Measurements from ENCODE around the gene COX11. TPM values are rescaled to one million over a fixed set of nuclear protein-coding genes. Genes with fewer than 3 reads are reported as not detected.
A peak's percentile ranks its signal among the peaks of the same experiment; 100 is the strongest.

Gene COX11
- total RNA-seq, 3 donors from 2014 or later, result 40.3 to 56.2 (median 55.9) TPM

DNA sequence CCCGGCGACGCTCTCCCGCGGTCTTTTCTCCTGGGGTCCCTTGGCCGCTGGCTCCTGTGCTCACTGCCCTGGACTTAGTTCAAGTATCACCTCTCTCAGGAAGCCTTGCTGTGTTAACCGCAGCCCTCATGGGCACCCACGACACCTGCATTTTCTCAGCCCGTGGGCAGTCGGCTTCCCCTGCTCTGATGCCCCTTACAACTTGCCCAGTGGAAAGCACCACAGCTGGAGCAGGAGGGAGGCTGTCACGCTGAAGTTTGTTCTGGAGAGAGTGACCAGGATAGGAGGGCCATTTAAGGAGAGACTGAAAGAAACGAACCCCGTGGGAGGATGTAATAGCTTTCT lies 506 bp upstream of the COX11 start:
- Histone ChIP-seq H3K4me3 (peak overlapping the region; percentile 78 to 93 (median 89)), H3K4me1 (no peaks in the 10 kb centered on the region), H3K27ac (peak overlapping the region; percentile 83 to 86), H3K36me3 (no peaks in the 10 kb centered on the region), H3K27me3 (no peaks in the 10 kb centered on the region), H3K9me3 (no peaks in the 10 kb centered on the region)
- intact Hi-C loops (cut with DNase I; ENCODE audit: low total_unique reads), result no loop called here
- TF ChIP-seq POLR2A (IDR thresholded peaks at IDR 0.05), result no peak
- TF ChIP-seq, protein P1, sequence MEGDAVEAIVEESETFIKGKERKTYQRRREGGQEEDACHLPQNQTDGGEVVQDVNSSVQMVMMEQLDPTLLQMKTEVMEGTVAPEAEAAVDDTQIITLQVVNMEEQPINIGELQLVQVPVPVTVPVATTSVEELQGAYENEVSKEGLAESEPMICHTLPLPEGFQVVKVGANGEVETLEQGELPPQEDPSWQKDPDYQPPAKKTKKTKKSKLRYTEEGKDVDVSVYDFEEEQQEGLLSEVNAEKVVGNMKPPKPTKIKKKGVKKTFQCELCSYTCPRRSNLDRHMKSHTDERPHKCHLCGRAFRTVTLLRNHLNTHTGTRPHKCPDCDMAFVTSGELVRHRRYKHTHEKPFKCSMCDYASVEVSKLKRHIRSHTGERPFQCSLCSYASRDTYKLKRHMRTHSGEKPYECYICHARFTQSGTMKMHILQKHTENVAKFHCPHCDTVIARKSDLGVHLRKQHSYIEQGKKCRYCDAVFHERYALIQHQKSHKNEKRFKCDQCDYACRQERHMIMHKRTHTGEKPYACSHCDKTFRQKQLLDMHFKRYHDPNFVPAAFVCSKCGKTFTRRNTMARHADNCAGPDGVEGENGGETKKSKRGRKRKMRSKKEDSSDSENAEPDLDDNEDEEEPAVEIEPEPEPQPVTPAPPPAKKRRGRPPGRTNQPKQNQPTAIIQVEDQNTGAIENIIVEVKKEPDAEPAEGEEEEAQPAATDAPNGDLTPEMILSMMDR (IDR thresholded peaks at IDR 0.05), result no peak
- TF ChIP-seq POLR2AphosphoS5 (IDR thresholded peaks at IDR 0.05), result no peak
- DNase-seq (ENCODE audit: low spot score in 2 of 2), result peak in 1 of 2 donors; percentile 25

DNA sequence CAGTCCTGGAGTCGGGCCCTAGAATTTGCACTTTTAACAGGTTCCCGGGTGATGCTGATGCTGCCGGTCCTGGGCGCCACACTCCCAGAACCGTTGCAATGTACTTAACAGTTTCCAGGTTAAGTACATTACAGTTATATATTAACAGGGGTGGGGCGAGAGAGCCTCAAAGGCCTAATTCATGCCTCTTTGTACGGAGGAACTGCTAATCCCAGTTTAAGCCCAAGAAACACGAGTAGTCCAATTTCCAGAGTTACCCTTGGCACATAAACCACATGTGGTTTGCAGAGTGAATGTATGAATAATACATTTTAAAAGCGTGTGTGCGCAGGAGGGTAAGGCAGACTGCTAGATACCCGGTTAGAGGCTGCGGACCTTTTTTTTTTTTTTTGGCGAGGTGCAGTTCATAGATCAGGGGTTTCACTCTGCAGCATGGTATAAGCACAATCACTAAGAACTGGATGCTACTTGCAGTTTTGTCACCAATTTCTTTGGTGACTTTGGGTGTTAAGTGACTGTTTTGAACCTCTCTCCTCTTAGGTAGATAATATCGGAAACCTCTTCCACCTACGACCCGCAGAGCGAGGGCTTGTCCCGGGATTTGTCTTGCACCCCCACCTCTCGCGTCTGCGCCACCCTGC lies 713 bp downstream of the COX11 start:
- H3K36me3 ChIP-seq, result peaks cover 3% of the 10 kb centered on the region
- peak overlapping the region; percentile 83 to 86 for H3K27ac ChIP-seq
- H3K4me1 ChIP-seq, result no peaks in the 10 kb centered on the region
- no peaks in the 10 kb centered on the region for H3K27me3 ChIP-seq
- peak overlapping the region; percentile 78 to 93 (median 89) for H3K4me3 ChIP-seq
- no peak for DNase-seq (ENCODE audit: low spot score in 2 of 2)
- intact Hi-C loops (cut with DNase I; ENCODE audit: low total_unique reads), result no loop called here
- no peaks in the 10 kb centered on the region for H3K9me3 ChIP-seq
- no peak for TF ChIP-seq POLR2AphosphoS5 (IDR thresholded peaks at IDR 0.05)
- TF ChIP-seq, protein P1 (IDR thresholded peaks at IDR 0.05), result peak in 1 of 3 donors; percentile 31

DNA sequence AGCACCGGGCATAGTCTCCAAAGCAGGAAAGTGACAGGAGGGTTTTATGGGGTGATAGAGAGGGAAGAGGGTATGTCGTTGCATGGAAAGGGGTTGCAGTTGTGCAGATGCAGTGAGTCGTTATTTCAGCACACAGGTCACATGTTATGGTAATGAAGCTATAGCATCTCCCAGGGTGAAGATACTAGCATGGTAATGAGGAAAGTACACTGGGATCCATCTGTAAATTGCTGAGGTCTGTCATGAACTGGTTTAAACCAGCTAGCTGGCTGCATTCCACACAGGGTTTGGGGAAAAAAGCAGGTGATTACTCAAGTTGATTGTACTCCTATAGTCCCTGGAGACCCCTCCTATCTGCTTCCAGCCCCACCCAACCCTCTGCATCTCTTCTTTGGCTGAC lies 11.7 kb downstream of the COX11 start:
- TF ChIP-seq POLR2A (IDR thresholded peaks at IDR 0.05) (no peak), POLR2AphosphoS5 (IDR thresholded peaks at IDR 0.05) (no peak)
- TF ChIP-seq, protein P1 (IDR thresholded peaks at IDR 0.05), result no peak
- DNase-seq (ENCODE audit: low spot score in 2 of 2), result no peak
- no peaks in the 10 kb centered on the region for H3K27me3 ChIP-seq
- H3K4me3 ChIP-seq, result no peak overlapping the region
- intact Hi-C loops (cut with DNase I; ENCODE audit: low total_unique reads), result no loop called here
- no peaks in the 10 kb centered on the region for H3K4me1 ChIP-seq
- no peaks in the 10 kb centered on the region for H3K36me3 ChIP-seq
- H3K9me3 ChIP-seq, result no peaks in the 10 kb centered on the region
- no peak overlapping the region for H3K27ac ChIP-seq

DNA sequence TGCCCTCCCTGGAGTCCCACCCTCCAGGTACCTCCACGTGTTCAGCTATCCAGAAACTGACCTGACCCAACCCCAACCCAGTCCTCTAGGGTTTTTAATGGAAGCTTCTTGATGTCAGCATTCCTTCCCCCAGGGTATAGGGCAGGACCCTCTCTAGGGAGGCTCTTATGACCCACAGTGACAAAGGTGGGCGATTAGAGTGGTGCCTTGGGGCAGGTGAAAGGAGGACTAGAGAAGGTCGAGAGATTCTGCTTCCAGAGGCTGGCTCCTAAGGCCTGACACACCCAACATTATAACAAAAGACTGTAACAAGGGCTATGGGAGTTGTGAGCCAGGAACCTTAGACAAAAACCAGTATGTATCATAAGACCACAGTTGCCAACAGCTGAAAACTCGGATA lies 17.2 kb downstream of the COX11 start:
- no peaks in the 10 kb centered on the region for H3K36me3 ChIP-seq
- H3K4me1 ChIP-seq, result no peaks in the 10 kb centered on the region
- no peak overlapping the region for H3K4me3 ChIP-seq
- intact Hi-C loops (cut with DNase I; ENCODE audit: low total_unique reads), result no loop called here
- no peaks in the 10 kb centered on the region for H3K27me3 ChIP-seq
- no peaks in the 10 kb centered on the region for H3K9me3 ChIP-seq
- H3K27ac ChIP-seq, result no peak overlapping the region
- no peak for DNase-seq (ENCODE audit: low spot score in 2 of 2)
- TF ChIP-seq, protein P1 (IDR thresholded peaks at IDR 0.05), result no peak
- no peak for TF ChIP-seq POLR2AphosphoS5 (IDR thresholded peaks at IDR 0.05)
- no peak for TF ChIP-seq POLR2A (IDR thresholded peaks at IDR 0.05)

DNA sequence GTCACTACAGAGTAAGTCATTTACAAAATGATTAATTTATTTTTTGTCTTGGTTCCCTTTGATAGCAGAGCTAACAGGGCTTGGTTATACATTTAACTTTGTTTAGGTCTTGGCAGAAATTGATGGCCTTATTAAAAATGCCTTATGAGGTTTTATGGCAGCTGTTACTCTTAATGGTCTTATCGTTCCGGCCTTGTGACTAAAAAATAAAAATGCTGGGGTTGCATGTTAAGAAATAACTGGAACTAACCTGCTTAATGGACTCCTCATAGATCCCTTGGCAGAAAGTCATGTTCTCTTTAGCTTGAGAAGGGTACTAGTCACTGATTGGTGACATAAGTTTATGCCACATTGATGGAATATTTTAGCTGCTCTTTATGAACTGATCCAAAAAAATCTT lies 18.3 kb downstream of the COX11 start:
- Histone ChIP-seq H3K27ac (no peak overlapping the region), H3K27me3 (no peaks in the 10 kb centered on the region), H3K9me3 (no peaks in the 10 kb centered on the region), H3K4me1 (no peaks in the 10 kb centered on the region), H3K4me3 (no peak overlapping the region), H3K36me3 (no peaks in the 10 kb centered on the region)
- TF ChIP-seq, protein P1 (IDR thresholded peaks at IDR 0.05), result no peak
- no peak for TF ChIP-seq POLR2A (IDR thresholded peaks at IDR 0.05)
- no peak for TF ChIP-seq POLR2AphosphoS5 (IDR thresholded peaks at IDR 0.05)
- DNase-seq (ENCODE audit: low spot score in 2 of 2), result no peak
- intact Hi-C loops (cut with DNase I; ENCODE audit: low total_unique reads), result no loop called here

All from breast epithelium (tissue), 4 donors.